GM08714 (cell line): ENCODE data around the gene PRR35.

Experiments used
- H3K4me3 ChIP-seq: fragments of 200-500 bp; sonication (Bioruptor generic); 2 replicates; pipeline ENCODE4 v1.5.1; 2014; ENCODE audit warnings: mild to moderate bottlenecking, low read length, inconsistent platforms
- ZNF274 ChIP-seq: IDR thresholded peaks from 2 replicates; pipeline ENCODE4 v1.6.1; 2012; ENCODE audit warnings: mild to moderate bottlenecking, low read depth, low read length

PRR35 gene

GRCh38 chr16:582218-582613 lies 22.0 kb downstream of the PRR35 start:
- H3K4me3 ChIP-seq, result no peak overlapping the region
- TF ChIP-seq ZNF274, result no peak

- no peak for TF ChIP-seq ZNF274
- no peak overlapping the region for H3K4me3 ChIP-seq
Measured at GRCh38 chr16:582614-583331, 22.6 kb downstream of the PRR35 start.

GRCh38 chr16:583470-583814 lies 23.2 kb downstream of the PRR35 start:
- TF ChIP-seq ZNF274, result no peak
- H3K4me3 ChIP-seq, result no peak overlapping the region

- no peak overlapping the region for H3K4me3 ChIP-seq
- TF ChIP-seq ZNF274, result no peak
Measured at GRCh38 chr16:583815-584591, 23.8 kb downstream of the PRR35 start.

- H3K4me3 ChIP-seq, result no peak overlapping the region
- TF ChIP-seq ZNF274, result no peak
Measured at GRCh38 chr16:585351-585750, 25.2 kb downstream of the PRR35 start.

GRCh38 chr16:586047-586644 lies 26.0 kb downstream of the PRR35 start:
- no peak for TF ChIP-seq ZNF274
- H3K4me3 ChIP-seq, result no peak overlapping the region

GRCh38 chr16:586645-587590 lies 26.7 kb downstream of the PRR35 start:
- peak overlapping the region; percentile 83; the same call in 1 of the 2 replicates for H3K4me3 ChIP-seq
- no peak for TF ChIP-seq ZNF274

GRCh38 chr16:588639-588888 lies 28.4 kb downstream of the PRR35 start:
- no peak for TF ChIP-seq ZNF274
- H3K4me3 ChIP-seq, result peak overlapping the region; percentile 83

- no peak for TF ChIP-seq ZNF274
- H3K4me3 ChIP-seq, result peak overlapping the region; percentile 83
Measured at GRCh38 chr16:588889-589657, 28.9 kb downstream of the PRR35 start.

- H3K4me3 ChIP-seq, result peak within 1 kb of the TSS; percentile 83
- no peak for TF ChIP-seq ZNF274
Measured at GRCh38 chr16:589658-590187, 29.5 kb downstream of the PRR35 start, which contains the start of gene RAB40C. TSS of gene RAB40C (plus strand) at chr16:590066. CDS start at chr16:590292, 226 bp downstream.

GRCh38 chr16:590188-590814 lies 30.1 kb downstream of the PRR35 start:
- TF ChIP-seq ZNF274, result no peak
- peak overlapping the region; percentile 77 for H3K4me3 ChIP-seq

GRCh38 chr16:590815-591200 lies 30.6 kb downstream of the PRR35 start:
- H3K4me3 ChIP-seq, result peak overlapping the region; percentile 77
- TF ChIP-seq ZNF274, result no peak

- TF ChIP-seq ZNF274, result no peak
- H3K4me3 ChIP-seq, result no peak overlapping the region; the same call in 1 of the 2 replicates
Measured at GRCh38 chr16:591231-591630, 31.0 kb downstream of the PRR35 start.
